Liver (tissue), 9 donors: Measurements from ENCODE around the gene RASAL2. TPM values are rescaled to one million over a fixed set of nuclear protein-coding genes. Genes with fewer than 3 reads are reported as not detected.

ENCODE experiments used
- DNase-seq: peaks from one replicate; pipeline ENCODE4 v3.0.0-alpha.2; 2017; ENCODE audit warnings: low spot score
- H3K27ac ChIP-seq, 2 donors: one replicate each; pipeline ENCODE4 v1.7.0; 2013; ENCODE audit warnings: inconsistent platforms in 2 of 2, low read length in 2 of 2, control low read depth in 1 of 2, low read depth in 1 of 2, mild to moderate bottlenecking in 1 of 2
- H3K27me3 ChIP-seq, 4 donors: one replicate each; pipeline versions ENCODE4 v1.6.1 to v1.7.0; 2013; ENCODE audit warnings: low read length in 3 of 4, inconsistent platforms in 1 of 4, mild to moderate bottlenecking in 1 of 4, moderate library complexity in 1 of 4; ENCODE audit not compliant: control insufficient read depth in 4 of 4, insufficient read depth in 4 of 4
- H3K36me3 ChIP-seq, 4 donors: one replicate each; pipeline versions ENCODE4 v1.6.1 to v1.7.0; 2013; ENCODE audit warnings: low read length in 3 of 4, mild to moderate bottlenecking in 3 of 4, low read depth in 1 of 4, moderate library complexity in 1 of 4; ENCODE audit not compliant: control insufficient read depth in 4 of 4, insufficient read depth in 3 of 4
- H3K4me1 ChIP-seq, 4 donors: one replicate each; pipeline versions ENCODE4 v1.6.1 to v1.7.0; 2013; ENCODE audit warnings: low read length in 3 of 4, mild to moderate bottlenecking in 3 of 4, moderate library complexity in 1 of 4; ENCODE audit not compliant: control insufficient read depth in 4 of 4, insufficient read depth in 4 of 4
- H3K4me3 ChIP-seq, 3 donors: one replicate each; pipeline versions ENCODE4 v1.6.1 to v1.7.0; 2013; ENCODE audit warnings: low read length in 3 of 3, control low read depth in 1 of 3, low read depth in 1 of 3, mild to moderate bottlenecking in 1 of 3
- H3K9ac ChIP-seq, 2 donors: one replicate each; pipeline ENCODE4 v1.7.0; 2013; ENCODE audit warnings: low read length in 2 of 2, mild to moderate bottlenecking in 2 of 2, moderate library complexity in 2 of 2, control low read depth in 1 of 2, low read depth in 1 of 2
- H3K9me3 ChIP-seq, 4 donors: one replicate each; pipeline versions ENCODE4 v1.6.1 to v1.7.0; 2013; ENCODE audit warnings: low read length in 3 of 4; ENCODE audit not compliant: control insufficient read depth in 4 of 4
- EGR1 ChIP-seq, 2 donors: IDR thresholded peaks; 2 replicates each; pipeline ENCODE4 v1.6.1; 2016 to 2018; ENCODE audit warnings: antibody characterized with exemption in 2 of 2, low read depth in 2 of 2
- FOXA1 ChIP-seq: IDR thresholded peaks from 2 replicates; pipeline ENCODE4 v1.6.1; 2016; ENCODE audit warnings: antibody characterized with exemption
- FOXA2 ChIP-seq: IDR thresholded peaks from 2 replicates; pipeline ENCODE4 v1.6.1; 2016; ENCODE audit warnings: antibody characterized with exemption
- GABPA ChIP-seq, 2 donors: IDR thresholded peaks in 1 of 2; conservative IDR thresholded peaks in 1 of 2; 2 replicates each; pipeline ENCODE4 v1.6.1; 2016; ENCODE audit warnings: antibody characterized with exemption in 2 of 2, mild to moderate bottlenecking in 1 of 2, moderate library complexity in 1 of 2
- HNF4A ChIP-seq, 2 donors: conservative IDR thresholded peaks; 2 replicates each; pipeline ENCODE4 v1.6.1; 2016; ENCODE audit warnings: antibody characterized with exemption in 2 of 2, mild to moderate bottlenecking in 2 of 2
- HNF4G ChIP-seq: IDR thresholded peaks from 2 replicates; pipeline ENCODE4 v1.6.1; 2016; ENCODE audit warnings: antibody characterized with exemption
- JUND ChIP-seq, 2 donors: IDR thresholded peaks; 2 replicates each; pipeline ENCODE4 v1.6.1; 2016; ENCODE audit warnings: antibody characterized with exemption in 2 of 2
- NR2F2 ChIP-seq: IDR thresholded peaks from 2 replicates; pipeline ENCODE4 v1.6.1; 2016; ENCODE audit warnings: antibody characterized with exemption
- RAD21 ChIP-seq, 2 donors: IDR thresholded peaks; 2 replicates each; pipeline ENCODE4 v1.6.1; 2016; ENCODE audit warnings: antibody characterized with exemption in 2 of 2, mild to moderate bottlenecking in 2 of 2
- RXRA ChIP-seq, 2 donors: IDR thresholded peaks; 2 replicates each; pipeline ENCODE4 v1.6.1; 2017 to 2018; ENCODE audit warnings: antibody characterized with exemption in 2 of 2, mild to moderate bottlenecking in 1 of 2
- SP1 ChIP-seq: IDR thresholded peaks from 2 replicates; pipeline ENCODE4 v1.6.1; 2018; ENCODE audit warnings: antibody characterized with exemption, mild to moderate bottlenecking
- TAF1 ChIP-seq: conservative IDR thresholded peaks from 2 replicates; pipeline ENCODE4 v1.6.1; 2016; ENCODE audit warnings: antibody characterized with exemption, mild to moderate bottlenecking
- YY1 ChIP-seq: IDR thresholded peaks from 2 replicates; pipeline ENCODE4 v1.6.1; 2016; ENCODE audit warnings: antibody characterized with exemption, mild to moderate bottlenecking
- ZBTB33 ChIP-seq: IDR thresholded peaks from 2 replicates; pipeline ENCODE4 v1.6.1; 2016; ENCODE audit warnings: antibody characterized with exemption
- WGBS: extraction: QIAGEN DNeasy Blood & Tissue Kit; methylation state at CpG from one replicate; pipeline ENCODE4 v1.1.7; 2013; 5-methylcytosine and 5-hydroxymethylcytosine counted together
- polyA plus RNA-seq, 2 donors: library from polyadenylated mRNA; stranded (reverse) in 1 of 2; unstranded in 1 of 2; fragments of 200-250 nt in 1 of 2; fragments of >200 nt in 1 of 2; fragmentation: Nextera tagmentation in 1 of 2; extraction: Ambion mirVana in 1 of 2; gene quantifications; one replicate each; pipeline versions ENCODE4 v1.2.1 to v1.2.3, GENCODE V29; 2013 to 2015
- total RNA-seq, 2 donors: library from RNA; depleted of rRNA; stranded (reverse); fragments of >200 nt; gene quantifications; one replicate each; pipeline ENCODE4 v1.2.3, GENCODE V29; 2014
- TF ChIP-seq, protein P1 (sequence below): IDR thresholded peaks from 2 replicates; pipeline ENCODE4 v1.6.1; 2016; ENCODE audit warnings: antibody characterized with exemption
- TF ChIP-seq, protein P2 (sequence below): fragments of 150-350 bp; IDR thresholded peaks from 2 replicates; pipeline ENCODE4 v1.5.1; 2017; ENCODE audit warnings: improper control_type of control experiment, low read depth, low read length; ENCODE audit not compliant: missing input control
- TF ChIP-seq, protein P3 (sequence below): IDR thresholded peaks from 2 replicates; pipeline ENCODE4 v1.6.1; 2016; ENCODE audit warnings: antibody characterized with exemption
- TF ChIP-seq, protein P4 (sequence below): IDR thresholded peaks from 2 replicates; pipeline ENCODE4 v1.6.1; 2016; ENCODE audit warnings: antibody characterized with exemption, mild to moderate bottlenecking
- donor health status: healthy.
- donor health status: healthy.
- donor health status: healthy.
- donor health status: healthy.
- donor health status: healthy.

The RASAL2 gene
- total and polyA plus RNA-seq, 4 donors: 1.8 to 8.1 (median 4.1) TPM

- no peak overlapping the region for H3K9ac ChIP-seq
- H3K4me3 ChIP-seq: no peak overlapping the region
- no peaks in the 10 kb centered on the region for H3K9me3 ChIP-seq
- H3K27me3 ChIP-seq: no peaks in the 10 kb centered on the region
- H3K36me3 ChIP-seq: no peaks in the 10 kb centered on the region
- no peak for DNase-seq
- WGBS: 91% methylated on average over 3 of the region's 3 CpGs
- no peak overlapping the region for H3K27ac ChIP-seq
- H3K4me1 ChIP-seq: no peaks in the 10 kb centered on the region
- TF ChIP-seq FOXA2 (no peak), FOXA1 (no peak), TAF1 (no peak), RAD21 (IDR thresholded peaks at IDR 0.05) (no peak), JUND (IDR thresholded peaks at IDR 0.05) (no peak), HNF4A (conservative IDR thresholded peaks at IDR 0.05) (no peak), RXRA (IDR thresholded peaks at IDR 0.05) (no peak), YY1 (no peak), SP1 (no peak)
- TF ChIP-seq, protein P1, sequence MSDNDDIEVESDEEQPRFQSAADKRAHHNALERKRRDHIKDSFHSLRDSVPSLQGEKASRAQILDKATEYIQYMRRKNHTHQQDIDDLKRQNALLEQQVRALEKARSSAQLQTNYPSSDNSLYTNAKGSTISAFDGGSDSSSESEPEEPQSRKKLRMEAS: no peak
These were observed 274.3 kb downstream of the RASAL2 start for GRCh38 chr1:178368208-178368607.

GRCh38 chr1:178371235-178371634 is 277.3 kb downstream of the RASAL2 start:
- no peaks in the 10 kb centered on the region for H3K36me3 ChIP-seq
- no peaks in the 10 kb centered on the region for H3K4me1 ChIP-seq
- no peak for TF ChIP-seq FOXA1
- TF ChIP-seq, protein P2, sequence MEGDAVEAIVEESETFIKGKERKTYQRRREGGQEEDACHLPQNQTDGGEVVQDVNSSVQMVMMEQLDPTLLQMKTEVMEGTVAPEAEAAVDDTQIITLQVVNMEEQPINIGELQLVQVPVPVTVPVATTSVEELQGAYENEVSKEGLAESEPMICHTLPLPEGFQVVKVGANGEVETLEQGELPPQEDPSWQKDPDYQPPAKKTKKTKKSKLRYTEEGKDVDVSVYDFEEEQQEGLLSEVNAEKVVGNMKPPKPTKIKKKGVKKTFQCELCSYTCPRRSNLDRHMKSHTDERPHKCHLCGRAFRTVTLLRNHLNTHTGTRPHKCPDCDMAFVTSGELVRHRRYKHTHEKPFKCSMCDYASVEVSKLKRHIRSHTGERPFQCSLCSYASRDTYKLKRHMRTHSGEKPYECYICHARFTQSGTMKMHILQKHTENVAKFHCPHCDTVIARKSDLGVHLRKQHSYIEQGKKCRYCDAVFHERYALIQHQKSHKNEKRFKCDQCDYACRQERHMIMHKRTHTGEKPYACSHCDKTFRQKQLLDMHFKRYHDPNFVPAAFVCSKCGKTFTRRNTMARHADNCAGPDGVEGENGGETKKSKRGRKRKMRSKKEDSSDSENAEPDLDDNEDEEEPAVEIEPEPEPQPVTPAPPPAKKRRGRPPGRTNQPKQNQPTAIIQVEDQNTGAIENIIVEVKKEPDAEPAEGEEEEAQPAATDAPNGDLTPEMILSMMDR: no peak
- TF ChIP-seq FOXA2: no peak
- TF ChIP-seq RAD21 (IDR thresholded peaks at IDR 0.05): no peak
- TF ChIP-seq YY1: no peak
- TF ChIP-seq GABPA (IDR thresholded peaks at IDR 0.05 in 1 of 2, conservative IDR thresholded peaks at IDR 0.05 in 1 of 2): no peak
- no peak for TF ChIP-seq TAF1
- TF ChIP-seq NR2F2: no peak
- TF ChIP-seq, protein P3, sequence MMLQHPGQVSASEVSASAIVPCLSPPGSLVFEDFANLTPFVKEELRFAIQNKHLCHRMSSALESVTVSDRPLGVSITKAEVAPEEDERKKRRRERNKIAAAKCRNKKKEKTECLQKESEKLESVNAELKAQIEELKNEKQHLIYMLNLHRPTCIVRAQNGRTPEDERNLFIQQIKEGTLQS: no peak
- no peak for TF ChIP-seq SP1
- no peak for TF ChIP-seq ZBTB33
- TF ChIP-seq HNF4G: no peak
- TF ChIP-seq, protein P1: no peak
- no peak for TF ChIP-seq EGR1 (IDR thresholded peaks at IDR 0.05; ENCODE audit: low read depth in 2 of 2)
- TF ChIP-seq RXRA (IDR thresholded peaks at IDR 0.05): no peak
- TF ChIP-seq, protein P4, sequence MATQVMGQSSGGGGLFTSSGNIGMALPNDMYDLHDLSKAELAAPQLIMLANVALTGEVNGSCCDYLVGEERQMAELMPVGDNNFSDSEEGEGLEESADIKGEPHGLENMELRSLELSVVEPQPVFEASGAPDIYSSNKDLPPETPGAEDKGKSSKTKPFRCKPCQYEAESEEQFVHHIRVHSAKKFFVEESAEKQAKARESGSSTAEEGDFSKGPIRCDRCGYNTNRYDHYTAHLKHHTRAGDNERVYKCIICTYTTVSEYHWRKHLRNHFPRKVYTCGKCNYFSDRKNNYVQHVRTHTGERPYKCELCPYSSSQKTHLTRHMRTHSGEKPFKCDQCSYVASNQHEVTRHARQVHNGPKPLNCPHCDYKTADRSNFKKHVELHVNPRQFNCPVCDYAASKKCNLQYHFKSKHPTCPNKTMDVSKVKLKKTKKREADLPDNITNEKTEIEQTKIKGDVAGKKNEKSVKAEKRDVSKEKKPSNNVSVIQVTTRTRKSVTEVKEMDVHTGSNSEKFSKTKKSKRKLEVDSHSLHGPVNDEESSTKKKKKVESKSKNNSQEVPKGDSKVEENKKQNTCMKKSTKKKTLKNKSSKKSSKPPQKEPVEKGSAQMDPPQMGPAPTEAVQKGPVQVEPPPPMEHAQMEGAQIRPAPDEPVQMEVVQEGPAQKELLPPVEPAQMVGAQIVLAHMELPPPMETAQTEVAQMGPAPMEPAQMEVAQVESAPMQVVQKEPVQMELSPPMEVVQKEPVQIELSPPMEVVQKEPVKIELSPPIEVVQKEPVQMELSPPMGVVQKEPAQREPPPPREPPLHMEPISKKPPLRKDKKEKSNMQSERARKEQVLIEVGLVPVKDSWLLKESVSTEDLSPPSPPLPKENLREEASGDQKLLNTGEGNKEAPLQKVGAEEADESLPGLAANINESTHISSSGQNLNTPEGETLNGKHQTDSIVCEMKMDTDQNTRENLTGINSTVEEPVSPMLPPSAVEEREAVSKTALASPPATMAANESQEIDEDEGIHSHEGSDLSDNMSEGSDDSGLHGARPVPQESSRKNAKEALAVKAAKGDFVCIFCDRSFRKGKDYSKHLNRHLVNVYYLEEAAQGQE: no peak
- no peak for TF ChIP-seq HNF4A (conservative IDR thresholded peaks at IDR 0.05)
- no peak for TF ChIP-seq JUND (IDR thresholded peaks at IDR 0.05)
- 32% methylated on average over 6 of the region's 6 CpGs for WGBS
- no peak overlapping the region for H3K9ac ChIP-seq
- H3K27ac ChIP-seq: no peak overlapping the region
- no peak for DNase-seq
- H3K9me3 ChIP-seq: no peaks in the 10 kb centered on the region
- H3K4me3 ChIP-seq: no peak overlapping the region
- no peaks in the 10 kb centered on the region for H3K27me3 ChIP-seq
